ENCODE data around the gene OTOR.

OTOR gene

GRCh38 chr20:16748308-16748900 is at the start of gene OTOR:
Gene OTOR (plus strand): TSS chr20:16748358. CDS start chr20:16748402, 44 bp downstream.
- no peak for DNase-seq (ENCODE audit: extremely low read depth in 1 of 2, low read depth in 1 of 2)

- DNase-seq (ENCODE audit: extremely low read depth in 1 of 2, low read depth in 1 of 2): no peak
These were observed 48.9 kb upstream of the OTOR start for GRCh38 chr20:16699293-16699692.

GRCh38 chr20:16701296-16701695 is 46.9 kb upstream of the OTOR start:
- peak in 1 of 2 donors; percentile 3 for DNase-seq (ENCODE audit: extremely low read depth in 1 of 2, low read depth in 1 of 2)

- DNase-seq (ENCODE audit: extremely low read depth in 1 of 2, low read depth in 1 of 2): no peak
These were observed 44.6 kb upstream of the OTOR start for GRCh38 chr20:16703570-16703969.

- DNase-seq (ENCODE audit: extremely low read depth in 1 of 2, low read depth in 1 of 2): no peak
These were observed 40.5 kb upstream of the OTOR start for GRCh38 chr20:16707674-16708073.

GRCh38 chr20:16708602-16709001 is 39.6 kb upstream of the OTOR start:
- no peak for DNase-seq (ENCODE audit: extremely low read depth in 1 of 2, low read depth in 1 of 2)

GRCh38 chr20:16709017-16709416 is 39.1 kb upstream of the OTOR start:
- no peak for DNase-seq (ENCODE audit: extremely low read depth in 1 of 2, low read depth in 1 of 2)

GRCh38 chr20:16710781-16711180 is 37.4 kb upstream of the OTOR start:
- no peak for DNase-seq (ENCODE audit: extremely low read depth in 1 of 2, low read depth in 1 of 2)

- DNase-seq (ENCODE audit: extremely low read depth in 1 of 2, low read depth in 1 of 2): no peak
These were observed 36.4 kb upstream of the OTOR start for GRCh38 chr20:16711661-16712258.

- DNase-seq (ENCODE audit: extremely low read depth in 1 of 2, low read depth in 1 of 2): no peak
These were observed 35.6 kb upstream of the OTOR start for GRCh38 chr20:16712511-16712947.

GRCh38 chr20:16713066-16713465 is 35.1 kb upstream of the OTOR start:
- DNase-seq (ENCODE audit: extremely low read depth in 1 of 2, low read depth in 1 of 2): no peak

- DNase-seq (ENCODE audit: extremely low read depth in 1 of 2, low read depth in 1 of 2): no peak
These were observed 33.9 kb upstream of the OTOR start for GRCh38 chr20:16714242-16714641.

GRCh38 chr20:16714751-16715150 is 33.4 kb upstream of the OTOR start:
- DNase-seq (ENCODE audit: extremely low read depth in 1 of 2, low read depth in 1 of 2): no peak

GRCh38 chr20:16719421-16719820 is 28.7 kb upstream of the OTOR start:
- no peak for DNase-seq (ENCODE audit: extremely low read depth in 1 of 2, low read depth in 1 of 2)

GRCh38 chr20:16729080-16729479 is 19.1 kb upstream of the OTOR start:
- no peak for DNase-seq (ENCODE audit: extremely low read depth in 1 of 2, low read depth in 1 of 2)

GRCh38 chr20:16729565-16730460 is 18.3 kb upstream of the OTOR start, which contains the start of gene SNRPB2:
Gene SNRPB2 (plus strand): TSS chr20:16730026. CDS start chr20:16731703, 1,677 bp downstream.
- peak; percentile 74 to 83 for DNase-seq (ENCODE audit: extremely low read depth in 1 of 2, low read depth in 1 of 2)

- DNase-seq (ENCODE audit: extremely low read depth in 1 of 2, low read depth in 1 of 2): no peak
These were observed 15.5 kb upstream of the OTOR start for GRCh38 chr20:16732506-16733152.

GRCh38 chr20:16740365-16741072 is 7.6 kb upstream of the OTOR start:
- DNase-seq (ENCODE audit: extremely low read depth in 1 of 2, low read depth in 1 of 2): no peak

- no peak for DNase-seq (ENCODE audit: extremely low read depth in 1 of 2, low read depth in 1 of 2)
These were observed 3.9 kb upstream of the OTOR start for GRCh38 chr20:16744178-16744807.

GRCh38 chr20:16745204-16745603 is 3.0 kb upstream of the OTOR start:
- DNase-seq (ENCODE audit: extremely low read depth in 1 of 2, low read depth in 1 of 2): no peak

All from activated CD8-positive, alpha-beta memory T cell treated with anti-CD3 and anti-CD28 coated beads for 1 hour (primary cell).